ENCODE measurements around the gene CHMP5. TPM values are rescaled to one million over a fixed set of nuclear protein-coding genes. Genes with fewer than 3 reads are reported as not detected.
"Not testable (repeated sequence)": the region's sequence is repeated elsewhere in the genome, so short reads cannot be mapped to it uniquely, and the experiment has no call there.

CHMP5 gene
- total RNA-seq, 1 donor from 2014 or later: 73.0 TPM

GRCh38 chr9:33277484-33277883, 12.6 kb downstream of the CHMP5 start:
- no peak for DNase-seq (ENCODE audit: low spot score)

GRCh38 chr9:33285502-33285901, 20.7 kb downstream of the CHMP5 start:
- no peak for DNase-seq (ENCODE audit: low spot score)

- peak; percentile 53 for DNase-seq (ENCODE audit: low spot score)
Measured at GRCh38 chr9:33287087-33287490, 22.2 kb downstream of the CHMP5 start.

- DNase-seq (ENCODE audit: low spot score): no peak
Measured at GRCh38 chr9:33288235-33288634, 23.4 kb downstream of the CHMP5 start.

- DNase-seq (ENCODE audit: low spot score): no peak
Measured at GRCh38 chr9:33288828-33289483, 24.1 kb downstream of the CHMP5 start.

- no peak for DNase-seq (ENCODE audit: low spot score)
Measured at GRCh38 chr9:33289496-33289895, 24.6 kb downstream of the CHMP5 start.

GRCh38 chr9:33289936-33290246, 25.0 kb downstream of the CHMP5 start:
- DNase-seq (ENCODE audit: low spot score): no peak

GRCh38 chr9:33290247-33291030, 25.6 kb downstream of the CHMP5 start, which contains the start of gene NFX1:
TSS of gene NFX1 (plus strand) at chr9:33290516. CDS start at chr9:33290573, 57 bp downstream.
- DNase-seq (ENCODE audit: low spot score): peak; percentile 99

- DNase-seq (ENCODE audit: low spot score): no peak
Measured at GRCh38 chr9:33291031-33291397, 26.2 kb downstream of the CHMP5 start.

GRCh38 chr9:33291901-33292300, 27.1 kb downstream of the CHMP5 start:
- no peak for DNase-seq (ENCODE audit: low spot score)

GRCh38 chr9:33293782-33294181, 28.9 kb downstream of the CHMP5 start:
- DNase-seq (ENCODE audit: low spot score): no peak

- no peak for DNase-seq (ENCODE audit: low spot score)
Measured at GRCh38 chr9:33294670-33295432, 30.0 kb downstream of the CHMP5 start.

- no peak for DNase-seq (ENCODE audit: low spot score)
Measured at GRCh38 chr9:33295571-33295970, 30.7 kb downstream of the CHMP5 start.

- peak; percentile 62 for DNase-seq (ENCODE audit: low spot score)
Measured at GRCh38 chr9:33297432-33297831, 32.6 kb downstream of the CHMP5 start.

- no peak for DNase-seq (ENCODE audit: low spot score)
Measured at GRCh38 chr9:33300546-33300945, 35.7 kb downstream of the CHMP5 start.

- DNase-seq (ENCODE audit: low spot score): no peak
Measured at GRCh38 chr9:33304362-33304761, 39.5 kb downstream of the CHMP5 start.

GRCh38 chr9:33306037-33306436, 41.2 kb downstream of the CHMP5 start:
- no peak for DNase-seq (ENCODE audit: low spot score)

GRCh38 chr9:33307067-33307466, 42.2 kb downstream of the CHMP5 start:
- DNase-seq (ENCODE audit: low spot score): no peak

- no peak for DNase-seq (ENCODE audit: low spot score)
Measured at GRCh38 chr9:33309903-33310302, 45.1 kb downstream of the CHMP5 start.

GRCh38 chr9:33310748-33311147, 45.9 kb downstream of the CHMP5 start:
- DNase-seq (ENCODE audit: low spot score): no peak

- DNase-seq (ENCODE audit: low spot score): no peak
Measured at GRCh38 chr9:33311953-33312352, 47.1 kb downstream of the CHMP5 start.

- DNase-seq (ENCODE audit: low spot score): no peak
Measured at GRCh38 chr9:33315371-33315770, 50.5 kb downstream of the CHMP5 start.

GRCh38 chr9:33317136-33317535, 52.3 kb downstream of the CHMP5 start:
- DNase-seq (ENCODE audit: low spot score): not testable (repeated sequence)
